ENCODE data around the gene TIMM22.
A peak's percentile ranks its signal among the peaks of the same experiment; 100 is the strongest.
"Not testable (repeated sequence)": the region's sequence is repeated elsewhere in the genome, so short reads cannot be mapped to it uniquely, and the experiment has no call there.

Gene TIMM22

DNA sequence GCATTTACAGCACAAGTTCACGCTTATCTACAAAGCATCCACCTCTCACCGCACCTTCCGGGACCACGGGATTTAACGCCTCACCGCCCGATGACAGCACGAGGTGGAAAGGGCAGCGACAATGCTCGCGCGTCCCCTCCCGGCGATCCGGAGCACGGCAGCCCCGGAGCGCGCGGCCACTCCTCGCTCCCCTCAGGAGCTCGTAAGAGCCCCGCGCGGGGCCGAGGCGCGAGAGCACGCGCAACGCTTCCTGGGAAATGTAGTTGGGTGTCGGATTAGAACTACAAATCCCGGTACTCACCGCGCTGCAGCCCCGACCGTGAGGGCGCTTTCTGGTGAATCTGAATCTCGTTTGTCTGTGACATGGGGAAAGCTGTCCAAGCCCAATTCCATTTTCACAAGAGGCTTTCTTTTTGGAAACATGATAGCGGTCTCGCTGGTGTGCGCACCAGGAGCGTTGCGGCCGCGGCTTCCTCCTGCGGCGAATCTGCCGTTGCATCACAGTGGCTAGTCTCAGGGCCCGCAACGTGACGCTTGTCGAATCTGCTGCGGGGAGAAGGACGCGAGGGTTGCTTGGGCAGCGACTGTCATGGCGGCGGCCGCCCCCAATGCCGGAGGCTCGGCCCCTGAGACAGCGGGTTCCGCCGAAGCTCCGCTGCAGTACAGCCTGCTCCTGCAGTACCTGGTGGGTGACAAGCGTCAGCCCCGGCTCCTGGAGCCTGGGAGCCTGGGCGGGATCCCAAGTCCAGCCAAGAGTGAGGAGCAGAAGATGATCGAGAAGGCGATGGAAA lies at the start of gene TIMM22:
TIMM22 (plus strand) TSS at position 576 of the 791 bp plus-strand sequence; CDS start at position 590, 14 bp downstream.
- DNase-seq (ENCODE audit: extremely low spot score): peak; percentile 96
- POLR2A ChIA-PET: no interaction called here
- CTCF ChIA-PET: interaction anchor here (0.6 to 4.3 kb wide), 29 partner anchors 8 to 820 kb away, joined by 3 to 31 read pairs (median 4); partner anchors contain the start of genes GLOD4, MRM3, NXN and VPS53
- TF ChIP-seq, protein P1, sequence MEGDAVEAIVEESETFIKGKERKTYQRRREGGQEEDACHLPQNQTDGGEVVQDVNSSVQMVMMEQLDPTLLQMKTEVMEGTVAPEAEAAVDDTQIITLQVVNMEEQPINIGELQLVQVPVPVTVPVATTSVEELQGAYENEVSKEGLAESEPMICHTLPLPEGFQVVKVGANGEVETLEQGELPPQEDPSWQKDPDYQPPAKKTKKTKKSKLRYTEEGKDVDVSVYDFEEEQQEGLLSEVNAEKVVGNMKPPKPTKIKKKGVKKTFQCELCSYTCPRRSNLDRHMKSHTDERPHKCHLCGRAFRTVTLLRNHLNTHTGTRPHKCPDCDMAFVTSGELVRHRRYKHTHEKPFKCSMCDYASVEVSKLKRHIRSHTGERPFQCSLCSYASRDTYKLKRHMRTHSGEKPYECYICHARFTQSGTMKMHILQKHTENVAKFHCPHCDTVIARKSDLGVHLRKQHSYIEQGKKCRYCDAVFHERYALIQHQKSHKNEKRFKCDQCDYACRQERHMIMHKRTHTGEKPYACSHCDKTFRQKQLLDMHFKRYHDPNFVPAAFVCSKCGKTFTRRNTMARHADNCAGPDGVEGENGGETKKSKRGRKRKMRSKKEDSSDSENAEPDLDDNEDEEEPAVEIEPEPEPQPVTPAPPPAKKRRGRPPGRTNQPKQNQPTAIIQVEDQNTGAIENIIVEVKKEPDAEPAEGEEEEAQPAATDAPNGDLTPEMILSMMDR (IDR thresholded peaks at IDR 0.05; ENCODE audit: control extremely low read depth, extremely low read depth, low read depth, missing control alignments): peak; percentile 92

DNA sequence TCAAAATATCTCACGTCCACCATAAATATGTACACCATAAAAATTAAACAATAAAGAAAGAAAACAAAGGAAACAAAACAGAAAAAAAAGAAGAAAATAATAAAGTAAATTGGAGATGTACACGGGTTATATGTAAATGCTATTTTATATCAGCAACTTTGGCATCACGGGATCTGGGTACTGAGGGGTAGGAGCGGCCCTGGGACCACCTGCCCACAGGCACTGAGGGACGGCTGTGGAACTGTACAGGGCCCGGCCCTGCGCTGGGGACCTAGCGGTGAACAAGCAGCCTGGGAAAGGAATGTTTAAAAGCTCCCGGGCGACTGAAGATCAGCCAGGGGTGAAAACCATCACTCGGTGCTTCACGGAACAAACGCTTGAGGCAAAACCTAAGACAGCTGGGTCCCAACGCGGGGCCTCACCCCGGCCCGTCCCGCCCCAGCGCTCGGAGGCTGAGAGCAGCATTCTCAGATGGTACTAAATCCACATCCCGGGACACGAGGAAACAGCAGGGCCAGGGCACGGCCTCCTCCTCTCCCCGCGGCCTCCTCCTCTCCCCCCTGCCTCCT lies 48.6 kb upstream of the TIMM22 start:
- ChIA-PET CTCF (no interaction called here), POLR2A (no interaction called here)
- TF ChIP-seq, protein P1 (IDR thresholded peaks at IDR 0.05; ENCODE audit: control extremely low read depth, extremely low read depth, low read depth, missing control alignments): no peak
- no peak for DNase-seq (ENCODE audit: extremely low spot score)

DNA sequence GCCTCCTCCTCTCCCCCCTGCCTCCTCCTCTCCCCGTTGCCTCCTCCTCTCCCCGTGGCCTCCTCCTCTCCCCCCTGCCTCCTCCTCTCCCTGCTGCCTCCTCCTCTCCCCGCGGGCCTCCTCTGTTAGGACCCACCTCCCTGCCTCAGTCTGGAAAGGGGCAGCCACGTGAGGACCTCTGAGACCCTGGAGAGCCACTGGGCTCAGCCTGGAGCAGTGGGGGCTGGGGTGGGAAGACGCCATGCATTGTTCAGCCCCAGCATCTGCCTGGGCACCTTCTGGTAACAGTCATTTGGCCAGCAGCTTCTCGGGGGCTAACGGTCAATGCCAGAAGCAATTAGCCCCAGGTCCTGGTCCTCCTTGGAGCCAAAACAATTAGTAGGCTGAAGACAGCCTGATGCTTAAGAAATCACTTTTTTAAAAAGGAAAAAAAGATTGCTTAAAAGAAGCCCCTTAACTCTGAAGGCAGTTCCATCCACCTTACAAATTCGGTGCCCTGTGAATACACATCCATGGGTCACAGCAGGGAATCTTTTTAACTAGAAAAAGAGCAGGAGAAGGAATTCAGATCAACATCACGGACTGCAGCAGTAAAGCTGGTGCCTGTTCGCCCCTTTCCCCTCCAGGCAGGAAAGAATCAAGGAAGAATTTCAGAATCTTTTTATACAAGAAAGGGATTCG lies 47.2 kb upstream of the TIMM22 start:
- CTCF ChIA-PET: no interaction called here
- no peak for DNase-seq (ENCODE audit: extremely low spot score)
- TF ChIP-seq, protein P1 (IDR thresholded peaks at IDR 0.05; ENCODE audit: control extremely low read depth, extremely low read depth, low read depth, missing control alignments): no peak
- POLR2A ChIA-PET: no interaction called here

DNA sequence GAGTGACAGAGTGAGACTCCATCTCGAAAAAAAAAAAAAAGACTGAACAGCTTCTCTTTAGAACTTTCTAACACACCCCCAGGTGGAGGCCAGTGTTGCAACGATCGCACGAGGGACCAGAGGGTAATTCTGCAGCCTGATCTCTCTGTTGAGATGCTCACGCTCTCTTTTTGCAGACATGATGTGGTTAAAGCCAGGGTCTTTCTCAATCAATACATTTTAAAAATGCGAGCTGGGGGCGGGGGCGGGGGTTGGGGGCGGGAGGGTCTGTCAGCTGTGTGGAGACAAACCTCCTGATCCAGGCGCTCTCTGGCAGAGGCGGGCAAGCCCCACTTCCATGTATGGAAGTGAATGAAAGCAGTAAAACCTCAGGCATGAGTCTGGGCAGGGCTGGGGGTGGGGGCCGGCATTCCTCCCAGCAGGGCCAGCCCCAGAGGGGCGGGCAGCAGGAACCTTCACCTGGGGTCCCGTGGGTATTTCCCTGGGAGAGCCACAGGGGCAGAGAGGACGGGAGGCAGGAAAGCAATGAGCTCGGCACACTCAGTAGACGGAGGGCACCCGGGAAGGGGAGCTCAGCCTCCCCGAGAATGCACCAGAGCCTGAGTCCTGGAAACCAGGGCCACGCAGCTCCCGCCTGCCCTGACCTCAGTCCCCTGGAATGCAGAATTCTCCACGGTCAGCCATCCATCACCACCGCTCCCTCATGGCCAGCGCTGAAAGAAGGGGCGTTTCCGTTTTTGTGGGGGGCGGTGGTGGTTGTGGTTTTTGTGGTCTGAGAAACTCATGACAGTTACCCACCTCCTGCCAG lies 45.4 kb upstream of the TIMM22 start:
- ChIA-PET POLR2A (no interaction called here), CTCF (no interaction called here)
- TF ChIP-seq, protein P1 (IDR thresholded peaks at IDR 0.05; ENCODE audit: control extremely low read depth, extremely low read depth, low read depth, missing control alignments): no peak
- DNase-seq (ENCODE audit: extremely low spot score): no peak

DNA sequence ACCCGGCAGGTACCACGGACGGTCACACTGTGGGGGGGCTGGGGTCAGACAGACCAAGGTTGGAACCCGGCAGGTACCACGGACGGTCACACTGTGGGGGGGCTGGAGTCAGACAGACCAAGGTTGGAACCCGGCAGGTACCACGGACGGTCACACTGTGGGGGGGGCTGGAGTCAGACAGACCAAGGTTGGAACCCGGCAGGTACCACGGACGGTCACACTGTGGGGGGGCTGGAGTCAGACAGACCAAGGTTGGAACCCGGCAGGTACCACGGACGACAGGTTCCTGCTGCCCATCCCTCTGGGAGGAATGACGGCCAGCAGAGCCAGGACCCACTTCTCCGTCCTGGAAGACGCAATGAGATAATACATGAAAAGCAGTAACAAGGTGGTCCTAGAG lies 44.3 kb upstream of the TIMM22 start:
- CTCF ChIA-PET; DNase-seq (ENCODE audit: extremely low spot score); POLR2A ChIA-PET: not testable (repeated sequence)

DNA sequence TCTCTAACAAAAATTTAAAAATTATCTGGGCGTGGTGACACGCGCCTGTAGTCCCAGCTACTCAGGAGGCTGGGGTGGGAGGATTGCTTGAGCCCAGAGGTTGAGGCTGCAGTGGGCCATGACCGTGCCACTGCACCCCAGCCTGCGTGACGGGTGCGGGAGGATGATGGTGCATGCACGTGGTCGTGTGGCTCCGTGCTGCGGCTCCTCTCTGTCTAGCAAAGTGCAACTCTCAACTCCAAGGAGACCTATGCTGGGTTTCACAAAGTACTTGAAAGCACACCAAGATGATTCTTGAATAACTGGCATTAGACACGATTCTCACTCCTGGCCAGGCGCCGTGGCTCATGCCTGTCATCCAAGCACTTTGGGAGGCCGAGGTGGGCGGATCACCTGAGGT lies 43.2 kb upstream of the TIMM22 start:
- ChIA-PET POLR2A (no interaction called here), CTCF (no interaction called here)
- TF ChIP-seq, protein P1 (IDR thresholded peaks at IDR 0.05; ENCODE audit: control extremely low read depth, extremely low read depth, low read depth, missing control alignments): no peak
- DNase-seq (ENCODE audit: extremely low spot score): no peak
